ENCODE results near the gene TUBGCP3.

The TUBGCP3 gene

GRCh38 chr13:112452380-112453206, 135.4 kb downstream of the TUBGCP3 start:
- no peak for DNase-seq (ENCODE audit: low read depth, low spot score)
- TF ChIP-seq CTCF (IDR thresholded peaks at IDR 0.05; ENCODE audit: low read depth, low read length): no peak
- no peak overlapping the region for H3K4me3 ChIP-seq (ENCODE audit: low read depth, low read length)
- in situ Hi-C loops (cut with HindIII; ENCODE audit: low sequenced_read_pairs): no loop called here

DNA sequence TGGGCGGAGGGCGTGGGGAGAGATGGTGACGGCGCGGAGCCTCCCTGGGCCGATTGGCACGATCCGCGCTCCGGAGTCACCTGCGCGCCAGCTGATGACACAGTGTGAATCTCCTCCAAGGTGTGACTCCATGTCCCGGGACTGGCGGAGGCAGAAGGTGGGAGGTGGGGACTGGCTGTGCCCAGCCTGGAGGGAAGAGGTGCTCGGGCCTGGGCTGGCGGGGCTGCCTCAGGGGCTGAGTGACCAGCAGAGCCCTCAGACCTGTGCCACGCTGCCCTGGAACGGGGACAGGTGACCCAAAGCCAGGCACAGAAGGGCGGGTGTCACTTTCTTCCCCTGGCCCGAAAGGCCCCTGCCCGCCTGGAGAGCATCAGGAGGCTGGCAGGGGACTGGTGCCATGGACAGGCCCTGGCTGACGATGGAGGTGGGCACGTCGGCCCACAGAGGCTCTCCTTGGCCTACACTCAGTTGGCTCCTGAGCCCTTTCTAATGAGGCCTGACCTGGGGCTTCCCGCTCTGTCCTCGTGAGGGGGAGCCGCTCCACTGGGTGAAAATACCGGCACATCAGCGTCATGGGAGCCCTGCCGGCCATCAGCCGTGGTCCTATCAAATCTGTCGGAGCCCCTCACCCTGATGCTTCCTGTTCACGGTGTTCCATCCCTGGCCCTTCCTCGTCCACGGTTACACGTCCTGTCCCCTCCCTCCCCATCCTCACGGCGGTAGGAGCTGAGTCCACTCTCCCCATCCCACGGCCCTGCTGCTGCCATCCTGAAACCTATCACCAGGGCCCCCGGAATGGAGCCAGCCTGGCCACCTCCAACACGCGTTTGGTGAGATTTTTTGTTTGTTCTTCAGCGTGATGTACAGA, 136.2 kb downstream of the TUBGCP3 start:
- in situ Hi-C loops (cut with HindIII; ENCODE audit: low sequenced_read_pairs): no loop called here
- no peak for DNase-seq (ENCODE audit: low read depth, low spot score)

GRCh38 chr13:112450904-112451240, 137.1 kb downstream of the TUBGCP3 start:
- TF ChIP-seq CTCF (IDR thresholded peaks at IDR 0.05; ENCODE audit: low read depth, low read length): no peak
- no peak for DNase-seq (ENCODE audit: low read depth, low spot score)
- no peak overlapping the region for H3K4me3 ChIP-seq (ENCODE audit: low read depth, low read length)
- in situ Hi-C loops (cut with HindIII; ENCODE audit: low sequenced_read_pairs): no loop called here

More for the DNA sequence above, 136.2 kb downstream of the TUBGCP3 start:
- no peak overlapping the region for H3K4me3 ChIP-seq (ENCODE audit: low read depth, low read length)
- TF ChIP-seq CTCF (IDR thresholded peaks at IDR 0.05; ENCODE audit: low read depth, low read length): no peak

- no peak overlapping the region for H3K4me3 ChIP-seq (ENCODE audit: low read depth, low read length)
- no peak for DNase-seq (ENCODE audit: low read depth, low spot score)
- no peak for TF ChIP-seq CTCF (IDR thresholded peaks at IDR 0.05; ENCODE audit: low read depth, low read length)
- in situ Hi-C loops (cut with HindIII; ENCODE audit: low sequenced_read_pairs): no loop called here
Observed at GRCh38 chr13:112450118-112450903, 137.6 kb downstream of the TUBGCP3 start.

GRCh38 chr13:112449545-112449930, 138.4 kb downstream of the TUBGCP3 start:
- no peak for DNase-seq (ENCODE audit: low read depth, low spot score)
- in situ Hi-C loops (cut with HindIII; ENCODE audit: low sequenced_read_pairs): no loop called here
- no peak for TF ChIP-seq CTCF (IDR thresholded peaks at IDR 0.05; ENCODE audit: low read depth, low read length)
- H3K4me3 ChIP-seq (ENCODE audit: low read depth, low read length): no peak overlapping the region
